SW 1271 (cell line): Measurements from ENCODE around the gene CFAP99.
"Not testable (repeated sequence)": the region's sequence is repeated elsewhere in the genome, so short reads cannot be mapped to it uniquely, and the experiment has no call there.

Experiments used
- DNase-seq, 2 experiments: peaks; one replicate each; lab custom pipeline; 2025; lab: John Stamatoyannopoulos, UW

CFAP99 gene

GRCh38 chr4:2446656-2447564, 28.2 kb downstream of the CFAP99 start:
- no peak for DNase-seq

- DNase-seq = no peak
These were observed 29.8 kb downstream of the CFAP99 start for GRCh38 chr4:2448589-2448988.

DNA sequence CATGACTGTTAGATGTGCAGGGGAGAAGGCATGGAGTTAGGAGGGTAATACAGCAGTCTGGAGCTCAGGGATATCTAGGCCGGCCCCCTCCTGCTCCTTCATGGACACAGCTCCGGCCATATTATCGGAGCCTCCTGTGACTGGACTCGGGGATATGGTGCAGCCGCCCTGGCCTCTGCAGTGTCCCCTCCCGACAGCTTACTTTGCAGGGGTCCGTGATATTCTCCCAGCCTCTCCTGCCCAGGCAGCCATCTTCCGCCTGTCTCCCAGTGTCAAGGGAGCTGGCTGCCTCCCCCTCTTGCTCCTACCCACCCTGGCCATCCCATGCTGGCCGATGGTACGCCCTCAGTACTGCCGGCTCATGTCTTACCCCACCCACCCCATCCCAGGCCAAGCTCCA, 30.3 kb downstream of the CFAP99 start:
- DNase-seq = no peak

DNA sequence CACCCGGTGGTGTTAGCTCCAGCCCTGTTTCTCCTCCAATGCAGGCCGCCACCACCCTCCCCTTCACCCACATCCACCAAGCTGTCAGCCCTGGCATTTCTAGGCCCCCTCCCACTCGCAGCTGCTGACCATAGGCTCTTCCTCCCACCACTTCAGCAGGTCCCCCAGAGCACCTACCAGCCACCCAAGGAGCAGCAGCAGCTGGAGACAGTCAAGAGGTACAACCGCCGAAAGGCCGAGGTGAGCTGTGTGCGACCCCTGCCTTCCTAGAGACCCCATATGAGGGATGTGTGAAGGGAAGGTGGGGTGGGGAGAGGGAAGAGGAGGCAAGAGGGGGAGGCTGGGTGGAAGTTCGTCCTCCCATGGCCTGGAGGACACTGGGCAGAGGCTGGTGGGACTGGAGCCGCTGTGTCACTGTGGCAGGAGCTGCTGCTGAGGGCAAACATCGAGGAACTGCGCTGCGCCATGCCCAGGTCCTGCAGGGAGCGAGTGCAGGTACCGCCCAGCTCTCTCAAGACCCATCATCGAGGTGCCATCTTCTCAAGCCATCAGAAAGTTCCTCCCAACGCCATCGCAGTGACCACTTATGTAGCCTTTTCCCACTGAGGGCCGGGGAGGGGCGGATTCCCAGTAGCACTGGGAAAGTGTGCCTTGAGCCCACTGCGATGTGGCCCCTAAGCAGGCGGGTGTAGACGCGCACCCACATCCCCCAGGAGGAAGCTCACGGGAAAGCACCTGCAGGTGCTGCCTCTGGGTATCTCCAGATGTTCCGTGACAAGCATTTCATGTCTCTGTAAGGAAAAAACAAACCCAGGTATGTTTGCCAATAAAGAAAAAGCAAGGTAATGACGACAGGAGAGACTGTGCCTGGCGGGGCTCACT, 31.0 kb downstream of the CFAP99 start:
- no peak for DNase-seq

DNA sequence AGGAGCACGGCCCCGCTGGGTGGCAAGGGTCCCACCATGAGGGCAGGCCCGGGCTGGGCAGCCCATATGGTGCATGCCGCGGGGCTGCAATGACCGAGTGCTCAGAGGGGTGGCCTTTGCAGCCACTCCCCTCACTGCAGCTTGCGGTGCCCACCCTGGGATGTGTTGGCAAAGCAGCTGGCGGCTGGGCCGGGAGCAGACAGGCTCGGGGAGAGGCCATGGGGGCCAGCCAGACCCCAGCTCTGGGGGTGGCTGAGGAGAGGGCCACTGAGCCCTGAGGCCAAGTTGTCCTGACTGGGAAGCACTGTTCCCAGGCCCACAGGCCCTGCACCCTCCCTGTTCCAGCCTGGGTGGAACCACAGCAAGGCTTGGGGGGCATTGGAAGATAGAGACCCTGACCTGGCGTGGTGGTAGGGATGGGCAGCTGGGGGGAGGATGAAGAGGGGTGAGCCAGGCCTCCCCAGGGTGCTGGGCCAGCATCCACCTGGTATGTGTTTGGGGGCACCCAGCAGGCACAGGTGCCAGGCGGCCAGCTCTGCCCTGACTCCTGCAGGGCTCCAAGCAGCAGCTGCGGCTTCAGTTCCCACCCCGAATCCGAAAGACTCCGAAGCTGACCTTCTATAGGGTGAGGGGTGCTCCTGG, 31.8 kb downstream of the CFAP99 start:
- DNase-seq = no peak

- DNase-seq = no peak
These were observed 32.3 kb downstream of the CFAP99 start for GRCh38 chr4:2451036-2451520.

DNA sequence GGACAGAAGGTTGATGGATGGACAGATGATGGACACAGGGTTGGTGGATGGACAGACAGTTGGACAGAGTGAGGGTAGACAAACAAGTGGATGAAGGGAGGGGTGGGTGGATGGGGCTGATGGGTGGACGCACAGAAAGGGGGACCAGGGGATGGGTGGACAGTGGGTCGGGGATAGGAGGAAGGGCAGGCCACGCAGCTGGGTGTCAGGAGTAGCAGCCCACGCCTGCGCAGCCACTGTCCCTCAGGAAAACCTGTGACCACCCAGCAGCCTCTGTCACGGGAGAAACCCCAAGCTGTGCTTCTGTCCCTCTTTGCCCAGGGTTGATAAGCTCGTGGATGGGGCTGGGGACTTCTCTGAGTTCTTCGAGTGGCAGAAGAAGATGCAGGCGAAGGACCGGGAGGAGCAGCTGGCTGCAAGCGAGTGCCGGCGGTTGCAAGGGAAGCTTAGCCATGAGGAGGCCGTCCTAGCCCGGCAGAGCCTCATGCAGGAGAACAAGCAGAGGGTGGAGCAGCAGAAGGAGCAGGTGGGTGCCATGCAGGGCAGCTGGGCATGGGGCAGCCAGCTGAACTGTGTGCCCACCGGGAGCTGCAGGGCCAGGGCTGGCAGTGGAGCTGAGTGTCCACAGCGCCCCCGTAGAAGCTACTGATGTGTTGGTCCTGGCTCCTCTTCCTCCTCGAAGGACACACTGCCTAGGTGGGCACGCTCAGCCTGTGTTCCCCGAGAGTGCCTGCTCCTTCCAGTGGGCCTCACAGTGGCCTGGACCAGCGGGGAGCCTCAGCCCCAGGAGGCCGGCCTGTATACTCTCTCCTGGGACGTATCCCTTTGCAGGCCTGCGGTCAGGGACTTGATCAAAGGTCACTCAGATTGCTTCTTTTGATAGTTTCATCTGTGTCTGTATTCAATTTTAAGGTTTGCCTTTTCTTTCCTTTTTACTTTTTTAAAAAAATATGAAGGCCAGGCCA, 33.3 kb downstream of the CFAP99 start:
- no peak for DNase-seq

DNA sequence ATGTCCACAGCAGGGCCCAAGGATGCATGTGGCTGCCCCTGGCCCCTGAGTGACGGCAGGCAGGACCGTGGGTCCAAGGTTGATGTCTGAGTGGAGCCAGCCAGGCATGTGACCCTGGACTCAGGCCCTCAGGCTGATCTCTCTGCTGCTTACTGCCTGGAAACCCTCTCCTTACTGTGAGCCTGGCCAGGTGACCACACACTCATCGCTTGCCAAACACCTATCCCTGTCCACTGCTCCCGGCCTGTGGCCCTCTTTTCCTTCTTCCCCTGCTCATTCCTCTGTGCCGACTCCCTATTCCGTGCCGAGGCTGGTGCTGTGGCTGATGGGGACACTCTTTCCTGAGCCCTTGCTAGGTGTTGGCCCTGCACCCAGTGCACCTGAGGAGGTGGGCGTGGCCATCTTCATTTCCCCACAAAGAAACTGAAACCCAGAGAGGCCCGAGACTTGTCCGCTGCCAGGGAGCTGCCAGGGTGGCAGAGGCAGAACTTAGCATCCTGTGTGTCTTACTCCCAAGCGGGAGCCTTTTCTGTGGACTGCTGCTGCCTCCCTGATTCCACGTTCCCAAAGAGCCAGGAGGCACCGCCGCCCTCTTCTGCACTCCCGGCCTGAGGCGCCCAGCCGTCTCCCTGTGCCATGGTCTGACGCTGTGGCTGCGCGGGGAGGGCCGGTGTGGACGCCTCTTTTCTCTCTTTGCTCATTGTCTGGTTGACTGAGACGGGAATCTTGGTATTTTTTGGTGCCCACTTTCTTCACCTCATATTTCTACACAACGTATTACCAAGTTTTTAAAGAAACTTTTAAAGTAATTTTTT, 38.9 kb downstream of the CFAP99 start:
- DNase-seq = no peak

GRCh38 chr4:2458546-2459491, 40.1 kb downstream of the CFAP99 start:
- DNase-seq = no peak

DNA sequence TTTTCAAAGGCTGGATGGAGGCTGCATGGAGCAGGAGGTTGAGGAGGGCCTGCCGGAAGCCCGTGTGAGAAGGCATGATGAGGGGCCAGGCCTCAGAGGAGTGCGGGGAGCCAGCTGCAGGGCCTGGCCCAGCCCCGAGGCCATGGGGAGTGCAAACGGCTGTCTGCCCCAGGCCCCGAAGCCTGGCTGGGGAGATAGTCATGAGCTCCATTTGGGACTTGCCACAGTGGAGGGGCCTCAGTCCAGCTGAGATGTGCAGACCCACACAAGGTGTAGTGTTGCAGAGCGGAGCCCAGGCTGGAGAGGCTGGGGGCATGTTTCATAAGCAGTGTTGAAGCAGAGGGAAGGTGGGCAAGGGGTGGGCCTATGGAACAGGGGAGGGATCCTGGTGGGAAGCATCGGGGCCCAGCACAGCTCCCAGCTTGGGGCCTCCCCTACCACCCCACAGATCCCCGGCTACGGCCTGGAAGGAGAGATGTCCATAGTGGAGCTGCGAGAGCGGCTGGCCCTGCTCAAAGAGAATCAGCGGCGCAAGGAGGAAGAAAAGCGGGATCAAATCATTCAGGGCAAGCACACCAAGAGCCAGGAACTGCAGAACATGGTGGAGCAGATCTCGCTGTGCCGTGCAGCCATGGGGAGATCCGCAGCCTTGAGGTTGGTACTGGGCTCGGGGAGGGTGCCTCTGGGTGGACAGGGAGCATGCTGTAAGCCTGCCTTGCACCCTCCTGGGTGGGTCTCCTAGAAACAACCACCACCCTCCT, 41.0 kb downstream of the CFAP99 start:
- no peak for DNase-seq

DNA sequence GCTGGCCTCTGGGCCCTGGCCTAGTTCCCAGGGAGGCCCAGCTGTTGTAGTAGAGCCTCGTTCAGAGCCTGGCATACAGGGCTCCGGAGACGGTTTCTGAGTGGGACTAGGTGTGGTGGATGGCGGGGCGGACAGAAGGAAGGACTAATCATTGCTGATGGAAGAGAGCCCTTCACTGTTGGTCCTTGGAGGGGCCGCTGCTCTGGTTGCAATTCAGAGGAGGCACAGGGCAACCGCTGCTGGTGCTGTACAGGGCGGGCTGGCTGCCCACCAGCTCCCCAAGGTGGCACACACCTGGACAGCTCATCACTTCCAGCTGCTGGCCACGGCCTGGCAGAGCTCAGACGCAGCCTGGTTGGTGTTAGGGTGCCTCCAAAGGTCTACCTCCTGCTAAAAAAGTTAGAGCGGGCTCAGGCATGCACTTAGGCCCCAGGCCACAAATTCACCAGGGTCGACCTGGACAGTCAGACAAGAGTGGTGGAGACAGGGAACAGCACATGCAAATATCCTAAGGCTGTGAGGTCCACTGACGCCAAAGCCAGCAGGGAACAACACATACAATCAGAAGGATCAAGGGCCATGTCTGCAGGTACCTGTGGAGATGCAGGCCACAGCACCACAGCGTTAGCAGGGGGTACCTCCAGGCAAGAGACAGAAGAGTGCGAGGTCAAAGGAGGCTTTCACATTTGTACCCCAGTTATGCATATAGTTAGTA, 42.6 kb downstream of the CFAP99 start:
- DNase-seq = no peak

DNA sequence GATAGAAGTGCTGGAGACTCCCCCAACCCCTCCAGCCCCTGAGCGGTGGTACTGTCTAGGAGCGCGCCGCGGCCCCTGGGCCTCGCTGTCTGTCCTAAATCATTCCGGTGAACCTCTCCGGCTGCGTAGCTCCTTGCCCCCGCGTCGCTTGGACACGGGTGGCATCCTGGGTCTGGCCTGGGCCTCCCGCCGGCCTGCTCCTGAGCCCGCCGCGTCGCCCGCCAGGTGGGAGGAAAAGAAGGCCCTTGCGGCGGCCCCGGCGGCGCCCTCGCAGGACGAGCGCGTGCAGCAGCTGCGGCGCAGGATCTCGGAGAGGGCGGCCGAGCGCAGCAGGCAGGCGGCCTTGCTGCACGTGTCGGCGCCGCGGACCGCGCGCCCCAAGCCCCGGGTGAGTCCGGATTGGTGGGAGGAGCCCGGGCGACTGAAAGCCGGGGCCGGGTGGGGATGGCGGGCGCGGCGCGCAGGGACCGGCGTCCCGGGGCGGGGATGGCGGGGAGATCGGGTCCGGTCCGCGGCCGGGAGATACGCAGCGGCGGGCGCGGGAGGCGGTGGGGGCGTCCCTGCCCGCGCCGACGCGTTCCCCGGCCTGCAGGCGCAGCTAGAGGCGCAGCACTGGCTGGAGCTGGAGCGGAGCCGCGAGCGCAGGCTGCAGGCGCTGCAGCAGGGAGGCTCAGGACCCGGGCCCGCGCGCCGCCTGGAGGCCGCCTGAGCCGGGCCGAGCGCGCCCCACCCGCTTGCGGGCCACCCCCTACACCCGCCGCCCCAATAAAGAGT, 43.6 kb downstream of the CFAP99 start:
- peak in 1 of 2 experiments; percentile 53 for DNase-seq

- DNase-seq = no peak
These were observed 44.4 kb downstream of the CFAP99 start for GRCh38 chr4:2462992-2463762.

DNA sequence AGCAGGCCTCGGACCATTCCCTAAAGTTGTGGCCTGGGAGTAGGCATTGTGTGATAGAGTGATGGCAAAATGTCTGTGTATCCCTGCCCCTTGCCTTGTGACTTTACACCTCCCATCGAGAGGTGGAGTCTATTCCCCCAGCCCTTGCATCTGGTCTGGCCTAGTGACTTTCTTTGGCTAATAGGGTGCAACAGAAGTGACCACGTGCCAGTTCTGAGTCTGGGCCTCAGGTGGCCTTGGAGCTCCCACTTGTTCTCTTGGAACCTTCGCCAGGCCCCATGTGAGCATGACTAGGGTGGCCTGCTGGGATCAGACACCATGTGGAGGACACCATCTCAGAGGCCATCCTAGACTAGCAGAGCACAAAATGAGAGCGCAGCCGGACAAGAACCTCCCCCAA, 46.3 kb downstream of the CFAP99 start:
- no peak for DNase-seq

- not testable (repeated sequence) for DNase-seq
These were observed 46.8 kb downstream of the CFAP99 start for GRCh38 chr4:2465544-2465943.
